HG03045 (cell line): ENCODE measurements around the gene CDC42BPA.
"Not testable (repeated sequence)": the region's sequence is repeated elsewhere in the genome, so short reads cannot be mapped to it uniquely, and the experiment has no call there.

Experiments used
- ATAC-seq: cut with Tn5 transposase; IDR thresholded peaks from one replicate; pipeline ENCODE4 v1.9.1; 2021; ENCODE audit warnings: mild to moderate bottlenecking, moderate library complexity; ENCODE audit not compliant: unreplicated experiment

CDC42BPA gene

DNA sequence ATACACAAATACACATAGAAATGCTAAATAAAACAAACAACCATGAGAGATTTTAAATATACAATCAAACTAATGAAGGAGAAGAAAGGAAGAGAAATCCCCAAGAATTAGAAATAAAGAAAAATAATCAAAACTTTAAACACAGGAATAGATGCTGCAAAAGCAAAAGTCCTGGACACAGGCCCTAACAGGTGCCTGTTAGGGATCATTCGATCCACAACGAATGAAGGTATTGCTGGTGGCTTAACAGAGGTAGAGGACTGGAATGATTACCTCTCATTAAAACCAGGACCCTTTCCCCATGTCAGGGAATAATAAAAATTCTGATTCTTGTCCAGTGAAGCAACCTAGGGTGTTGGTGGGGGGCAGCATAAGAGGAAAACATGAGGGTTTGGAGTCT lies 56.8 kb downstream of the CDC42BPA start:
- ATAC-seq = no peak

DNA sequence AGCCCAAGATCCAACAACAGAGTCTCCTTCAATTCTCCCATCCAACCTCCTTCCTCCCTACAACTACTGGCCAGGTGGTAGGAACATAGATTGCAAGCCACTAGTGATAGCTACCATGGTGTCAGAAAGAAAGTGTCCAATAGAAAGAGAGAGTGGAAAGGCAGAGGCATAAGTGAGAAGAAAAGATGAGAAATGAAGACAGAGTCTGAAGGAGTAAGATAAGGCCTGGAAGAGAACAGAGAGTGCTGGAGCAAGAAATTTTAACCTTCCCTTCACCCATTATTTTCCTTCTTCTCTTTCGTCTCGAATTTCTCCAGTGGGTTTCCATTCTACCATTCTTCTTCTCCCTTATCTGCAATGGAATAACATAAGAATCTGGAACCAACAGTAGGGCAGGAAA lies 57.9 kb downstream of the CDC42BPA start:
- ATAC-seq = no peak

DNA sequence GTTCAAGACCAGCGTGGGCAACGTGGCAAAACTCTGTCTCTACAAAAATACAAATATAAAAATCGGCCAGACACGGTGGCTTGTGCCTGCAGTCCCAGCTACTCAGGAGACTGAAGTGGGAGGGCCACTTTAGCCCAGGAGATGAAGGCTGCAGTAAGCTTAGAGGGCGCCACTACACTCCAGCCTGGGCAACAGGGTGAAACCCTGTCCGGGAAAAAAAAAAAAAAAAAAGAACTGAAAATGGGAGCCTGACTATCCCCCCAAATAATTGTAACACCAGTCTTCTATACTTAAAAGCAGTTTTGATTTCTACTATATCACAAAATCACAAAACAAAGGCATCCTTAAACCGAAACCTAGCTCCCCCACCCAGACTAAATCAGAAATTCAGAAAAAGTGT lies 60.3 kb downstream of the CDC42BPA start:
- no peak for ATAC-seq

DNA sequence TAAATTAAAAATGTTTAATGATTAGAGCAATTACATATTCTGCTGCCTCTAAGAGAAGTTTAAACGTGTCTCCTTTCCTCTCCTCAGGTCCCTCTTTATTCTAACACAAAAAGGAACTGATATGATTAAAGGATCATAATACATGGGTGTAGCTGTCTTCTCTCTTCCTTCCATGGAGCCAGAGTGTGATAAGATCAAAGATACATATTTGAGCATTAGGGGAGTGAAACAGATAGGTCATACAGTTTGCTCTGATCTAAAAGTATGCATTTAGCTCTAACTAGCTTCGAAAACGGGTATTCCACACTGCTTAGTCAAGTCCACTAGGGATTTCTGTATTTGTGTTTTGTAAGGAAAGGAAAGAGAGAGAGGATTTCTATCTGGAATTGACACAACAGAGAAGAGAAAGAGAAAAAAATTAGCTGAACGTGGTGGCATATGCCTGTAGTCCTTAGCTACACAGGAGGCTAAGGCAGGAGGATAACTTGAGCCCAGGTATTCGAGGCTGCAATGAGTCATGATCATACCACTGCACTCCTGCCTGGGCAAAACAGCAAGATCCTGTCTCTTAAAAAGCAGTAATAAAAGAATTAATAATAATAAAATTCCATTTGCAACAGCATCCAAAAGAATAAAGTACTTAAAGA lies 63.1 kb downstream of the CDC42BPA start:
- no peak for ATAC-seq

DNA sequence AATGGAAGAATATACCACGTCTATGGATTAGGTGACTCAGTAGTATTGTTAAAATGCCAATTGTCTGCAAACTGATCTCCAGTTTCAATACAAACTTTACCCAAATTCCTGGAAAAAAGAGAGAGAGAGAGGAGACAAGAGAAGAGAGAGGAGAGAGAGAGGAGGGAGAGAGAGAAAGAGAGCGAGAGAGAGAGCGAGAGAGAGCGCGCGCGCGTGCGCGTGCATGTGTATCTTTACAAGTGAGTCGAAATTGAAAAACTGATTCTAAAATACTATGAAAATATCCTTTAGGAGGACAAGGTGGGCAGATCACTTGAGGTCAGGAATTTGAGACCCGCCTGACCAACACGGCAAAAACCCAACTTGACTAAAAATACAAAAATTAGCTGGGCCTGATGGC lies 65.2 kb downstream of the CDC42BPA start:
- no peak for ATAC-seq

DNA sequence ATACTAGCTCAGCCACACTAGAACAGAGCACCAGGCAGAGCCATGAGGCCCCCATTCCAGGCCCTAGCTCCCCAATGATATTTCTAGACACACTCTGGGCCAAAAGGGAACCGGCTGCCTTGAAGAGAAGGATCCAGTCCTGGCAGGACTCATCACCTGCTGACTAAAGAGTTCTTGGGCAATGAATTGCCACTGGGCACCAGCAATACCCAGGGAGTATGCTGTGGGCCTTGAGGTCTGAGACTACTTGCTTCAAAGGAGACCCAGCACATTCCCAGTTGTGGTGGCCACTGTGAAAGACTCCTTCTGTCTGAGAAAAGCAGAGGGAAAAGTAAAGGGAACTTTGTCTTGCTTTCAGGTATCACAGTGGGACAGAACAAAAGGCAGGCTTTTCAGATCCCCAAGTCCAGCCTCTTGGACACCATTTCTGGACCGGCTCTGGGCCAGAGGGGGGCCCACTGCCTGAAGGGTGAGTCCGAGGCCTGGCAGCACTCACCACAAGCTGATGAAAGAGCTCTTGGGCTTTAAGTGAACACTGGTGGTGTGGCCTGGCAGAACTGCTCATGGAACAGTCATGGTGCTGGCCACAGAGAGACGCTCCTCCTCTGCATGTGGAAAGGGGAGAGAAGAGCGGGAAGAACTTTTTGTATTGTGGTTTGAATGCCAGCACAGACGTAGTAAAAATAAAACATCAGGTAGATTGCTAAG lies 72.5 kb downstream of the CDC42BPA start:
- no peak for ATAC-seq

DNA sequence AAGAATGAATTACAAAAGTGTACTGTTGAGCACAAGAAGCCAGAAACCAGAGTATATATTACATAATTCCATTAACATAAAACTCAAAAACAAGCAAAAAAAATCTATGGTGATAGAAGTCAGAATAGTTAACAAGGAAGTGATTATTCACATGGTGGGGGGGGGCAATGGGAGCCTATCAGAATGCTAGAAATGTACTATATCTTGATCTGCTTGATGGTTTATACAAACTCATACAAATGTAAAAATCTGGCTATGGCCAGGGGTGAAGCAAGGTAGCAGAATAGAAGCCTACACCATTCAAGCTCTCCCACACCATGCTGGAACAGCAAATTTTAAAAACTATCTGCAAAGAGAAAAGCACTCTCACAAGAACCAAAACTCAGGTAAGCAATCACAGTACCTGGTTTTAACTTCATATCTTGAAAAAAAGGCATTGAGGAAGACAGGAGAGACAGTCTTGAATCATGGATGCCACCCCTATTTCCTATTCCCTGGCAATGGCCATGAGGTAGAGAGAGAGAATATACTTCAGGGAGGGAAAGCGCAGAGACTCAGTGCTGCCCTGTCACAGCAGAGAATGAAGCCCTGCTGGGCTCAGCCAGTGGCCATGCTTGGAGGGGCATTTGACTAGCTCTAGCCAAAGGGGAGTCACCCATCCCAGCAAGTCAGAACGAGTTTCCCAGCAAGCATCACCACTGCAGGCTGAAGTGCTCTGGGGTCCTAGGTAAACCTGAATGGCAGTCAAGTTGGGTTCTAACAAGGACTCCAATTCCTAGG lies 73.8 kb downstream of the CDC42BPA start:
- no peak for ATAC-seq

DNA sequence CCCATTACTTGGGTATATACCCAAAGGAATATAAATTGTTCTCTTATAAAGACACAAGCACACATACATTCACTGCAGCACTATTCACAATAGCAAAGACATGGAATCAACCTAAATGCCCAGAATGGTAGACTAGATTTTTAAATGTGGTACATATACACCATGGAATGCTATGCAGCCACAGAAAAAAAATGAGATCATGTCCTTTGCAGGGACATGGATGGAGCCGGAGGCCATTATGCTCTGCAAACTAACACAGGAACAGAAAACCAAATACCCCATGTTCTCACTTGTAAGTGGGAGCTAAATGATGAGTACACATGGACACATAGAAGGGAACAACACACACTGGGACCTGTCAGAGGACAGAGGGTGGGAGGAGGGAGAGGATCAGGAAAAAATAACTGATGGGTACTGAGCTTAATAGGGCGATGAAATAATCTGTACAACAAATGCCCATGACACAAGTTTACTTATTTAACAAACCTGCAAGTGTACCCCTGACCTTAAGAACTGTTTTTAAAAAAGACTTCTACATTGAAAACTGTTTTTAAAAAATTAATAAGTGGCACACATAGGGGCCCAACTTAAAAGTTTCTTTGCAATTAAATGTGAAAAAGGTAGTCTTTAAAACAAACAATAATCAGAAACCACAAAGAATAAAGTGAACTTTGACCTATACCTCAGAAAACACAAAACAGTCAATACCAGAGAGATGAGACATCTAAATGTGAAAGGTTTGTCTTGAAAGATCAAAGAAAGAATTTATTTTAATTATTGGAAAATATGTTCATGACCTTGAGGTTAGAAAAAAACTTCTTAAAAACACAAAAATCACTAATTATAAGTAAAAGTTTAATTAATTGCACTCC lies 75.2 kb downstream of the CDC42BPA start:
- no peak for ATAC-seq

DNA sequence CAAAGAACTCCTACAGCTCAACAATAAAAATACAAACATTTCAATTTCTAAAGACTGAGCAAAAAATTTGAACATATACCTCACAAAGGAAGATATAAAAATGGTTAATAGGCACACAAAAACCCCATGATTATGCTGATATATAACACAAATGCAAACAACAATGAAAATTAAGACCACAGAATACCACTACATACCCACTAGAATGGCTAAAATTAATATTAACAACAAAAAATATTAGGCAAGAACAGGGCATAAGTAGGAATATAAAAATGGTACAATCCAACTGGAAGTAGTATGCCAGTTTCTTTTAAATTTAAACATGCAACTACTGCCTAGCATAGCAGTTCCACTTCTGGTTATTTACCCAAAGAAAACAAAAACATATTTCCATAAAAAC lies 77.3 kb downstream of the CDC42BPA start:
- ATAC-seq = no peak

DNA sequence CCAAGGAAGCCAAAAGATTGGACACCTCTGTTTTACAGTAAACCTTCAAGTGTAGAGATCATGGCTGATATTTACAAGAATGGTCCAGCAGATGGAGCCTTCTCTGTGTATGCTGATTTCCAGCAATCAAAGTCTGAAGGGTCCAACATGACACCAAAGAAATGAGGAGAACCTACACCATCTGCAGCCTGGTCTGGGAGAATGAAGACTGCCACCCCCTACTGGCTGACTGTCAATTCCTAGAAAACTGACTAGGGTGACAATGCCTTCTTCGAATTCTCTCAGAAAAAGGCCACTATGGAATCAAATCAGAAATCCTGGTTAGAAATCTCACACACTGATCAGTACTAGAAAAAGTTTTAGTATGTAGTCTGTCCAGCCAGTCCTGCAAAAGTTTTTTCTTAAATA lies 83.3 kb downstream of the CDC42BPA start:
- ATAC-seq = no peak

DNA sequence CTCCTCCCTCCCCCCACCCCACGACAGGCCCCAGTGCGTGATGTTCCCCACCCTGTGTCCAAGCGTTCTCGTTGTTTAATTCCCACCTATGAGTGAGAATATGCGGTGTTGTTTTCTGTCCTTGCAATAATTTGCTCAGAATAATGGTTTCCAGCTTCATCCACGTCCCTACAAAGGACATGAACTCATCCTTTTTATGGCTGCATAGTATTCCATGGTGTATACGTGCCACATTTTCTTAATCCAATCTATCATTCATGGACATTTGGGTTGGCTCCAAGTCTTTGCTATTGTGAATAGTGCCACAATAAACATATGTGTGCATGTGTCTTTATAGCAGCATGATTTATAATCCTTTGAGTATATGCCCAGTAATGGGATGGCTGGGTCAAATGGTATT lies 87.2 kb downstream of the CDC42BPA start:
- ATAC-seq = not testable (repeated sequence)

DNA sequence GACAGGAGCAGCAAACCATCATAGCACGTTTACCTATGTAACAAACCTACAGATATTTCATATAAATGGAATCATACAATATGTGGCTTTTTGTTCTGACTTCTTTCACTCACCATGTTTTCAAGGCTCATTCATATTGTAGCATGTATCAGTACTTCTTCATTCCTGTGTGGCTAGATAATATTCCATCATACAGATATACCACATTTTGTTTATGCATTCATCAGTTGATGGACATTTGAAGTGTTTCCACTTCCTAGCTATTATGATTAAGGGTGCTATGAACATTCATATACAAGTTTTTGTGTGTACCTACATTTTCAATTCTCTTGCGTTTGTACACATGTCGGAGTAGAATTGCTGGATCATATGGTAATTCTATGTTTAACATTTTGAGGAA lies 90.1 kb downstream of the CDC42BPA start:
- ATAC-seq = no peak

DNA sequence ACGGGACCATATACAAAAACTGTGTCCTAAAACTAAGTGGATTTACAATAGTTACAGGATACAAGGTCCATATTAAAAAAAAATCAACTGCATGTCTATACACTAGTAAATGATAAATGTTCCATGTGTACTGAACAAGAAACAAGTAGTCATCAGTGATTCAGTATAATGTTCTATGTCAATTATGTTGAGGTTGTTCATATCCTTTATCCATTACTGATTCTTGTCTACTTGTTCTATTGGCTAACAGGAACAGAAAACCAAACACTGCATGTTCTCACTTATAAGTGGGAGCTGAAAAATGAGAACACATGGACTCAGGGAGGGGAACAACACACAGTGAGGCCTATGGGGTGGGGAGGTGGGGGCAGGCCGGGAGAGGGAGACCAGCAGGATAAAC lies 90.5 kb downstream of the CDC42BPA start:
- no peak for ATAC-seq

DNA sequence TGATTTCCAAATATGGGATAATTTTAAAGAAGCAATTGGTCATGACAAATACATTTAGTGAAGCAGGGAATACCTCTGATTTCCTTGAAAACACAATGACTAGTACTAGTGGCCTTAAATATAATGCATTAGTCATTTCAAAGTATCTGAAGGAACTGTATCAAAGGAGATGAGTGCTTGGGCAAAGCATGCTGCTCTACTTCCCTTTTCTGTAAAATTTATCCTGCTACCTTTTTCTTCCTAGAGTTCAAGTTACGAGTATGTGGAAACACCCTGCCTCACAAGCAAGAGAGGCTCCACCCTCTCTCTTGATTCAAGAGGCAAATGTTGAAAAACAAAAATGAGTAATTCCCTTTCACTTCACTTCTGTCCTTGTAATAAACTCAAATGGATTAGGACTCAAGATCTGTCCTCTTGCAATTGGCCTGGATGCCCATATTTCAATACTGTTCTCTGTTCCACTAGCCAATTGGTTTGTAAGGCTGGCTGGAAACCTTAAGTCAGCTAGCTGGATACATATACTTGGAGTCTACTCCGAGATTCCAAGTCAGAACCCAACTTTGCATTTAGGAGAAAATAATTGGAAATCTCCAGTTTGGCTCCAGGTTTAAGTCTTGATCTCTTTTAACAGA lies 92.5 kb downstream of the CDC42BPA start:
- ATAC-seq = no peak

DNA sequence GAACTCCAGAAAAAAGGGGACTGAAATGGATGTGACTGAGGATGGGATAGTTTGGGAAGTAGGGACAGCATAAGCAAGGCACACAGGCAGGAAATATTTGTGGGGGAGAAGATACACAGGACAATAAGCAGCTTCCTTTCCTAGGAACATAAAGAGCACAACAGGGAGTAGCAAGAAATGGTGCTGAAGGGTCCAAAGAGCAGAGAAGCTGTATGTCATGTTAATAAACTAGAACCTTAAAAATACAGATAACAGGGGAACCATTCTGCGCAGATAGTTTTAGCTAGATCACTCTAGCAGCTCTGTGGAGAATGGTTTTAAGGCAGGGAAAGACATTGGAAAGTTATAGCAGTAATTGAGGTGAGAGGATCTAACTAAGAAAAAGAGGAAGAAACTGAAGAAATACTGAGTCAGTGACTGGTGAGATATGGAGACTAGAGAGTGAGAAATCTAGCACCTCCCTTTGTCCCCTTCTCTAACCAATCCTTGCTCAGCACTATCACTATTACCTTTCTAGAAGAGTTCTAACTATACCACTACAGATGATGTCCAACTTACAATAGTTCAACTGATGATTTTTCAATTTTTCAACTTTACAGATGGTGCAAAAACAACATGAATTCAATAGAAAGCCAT lies 95.0 kb downstream of the CDC42BPA start:
- ATAC-seq = no peak

DNA sequence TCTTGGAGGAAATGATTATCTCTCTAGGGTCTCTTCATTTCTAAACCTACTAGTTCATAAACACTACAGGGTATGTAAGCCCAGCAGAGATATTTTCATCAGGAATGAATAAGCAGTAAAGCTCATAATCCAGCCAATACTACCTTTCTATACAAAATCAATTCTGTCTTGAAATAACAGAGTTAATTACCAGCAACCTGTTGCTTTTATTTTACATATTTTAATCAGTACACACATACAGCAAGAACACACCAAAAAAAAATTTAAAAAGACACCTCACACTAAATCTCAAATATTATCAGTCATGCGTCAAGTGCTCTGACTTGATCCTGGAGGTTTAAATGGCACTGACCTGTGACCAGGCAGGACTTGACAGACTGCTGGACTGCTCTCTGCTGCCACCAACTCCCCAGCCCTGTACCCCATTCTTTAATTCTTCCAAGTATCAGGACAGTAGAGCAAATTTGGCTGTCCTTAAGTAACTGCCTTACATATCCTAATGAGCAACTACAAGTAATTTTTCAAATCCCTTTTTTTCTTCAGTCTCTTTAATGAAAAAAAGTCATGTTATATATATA lies 98.5 kb downstream of the CDC42BPA start:
- no peak for ATAC-seq

DNA sequence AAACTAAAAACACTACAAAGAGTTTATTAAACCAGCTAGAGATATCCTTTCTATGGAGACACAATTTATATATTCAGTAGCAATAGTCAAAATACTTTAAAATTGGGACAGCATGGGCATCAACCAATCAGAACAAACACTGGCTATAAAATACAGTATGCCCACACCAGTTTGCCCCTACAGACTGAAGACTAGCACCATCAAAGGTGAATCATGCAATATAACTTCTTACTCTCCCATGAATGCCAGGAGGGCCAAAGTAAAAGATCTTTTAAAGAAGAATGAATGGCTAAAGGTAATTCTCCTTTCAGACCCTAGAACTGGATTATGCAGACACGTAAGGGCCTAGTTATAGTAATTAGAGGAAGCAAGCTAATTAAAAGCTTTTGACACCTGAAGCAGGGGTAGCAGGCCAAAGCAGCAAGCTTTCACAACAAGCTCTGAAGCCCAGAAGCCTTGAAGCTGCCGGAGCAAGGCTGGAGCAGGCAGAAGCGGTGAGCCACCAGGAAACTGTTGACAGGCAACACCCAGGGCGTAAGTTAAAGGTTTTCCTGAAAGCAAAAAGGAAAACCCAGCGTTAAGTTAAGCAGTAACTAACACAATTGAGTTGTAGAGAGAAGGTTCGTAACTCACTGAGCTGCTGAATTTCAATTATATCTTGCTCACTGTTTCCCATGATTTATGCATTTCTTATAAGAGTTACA lies 99.3 kb downstream of the CDC42BPA start:
- no peak for ATAC-seq

DNA sequence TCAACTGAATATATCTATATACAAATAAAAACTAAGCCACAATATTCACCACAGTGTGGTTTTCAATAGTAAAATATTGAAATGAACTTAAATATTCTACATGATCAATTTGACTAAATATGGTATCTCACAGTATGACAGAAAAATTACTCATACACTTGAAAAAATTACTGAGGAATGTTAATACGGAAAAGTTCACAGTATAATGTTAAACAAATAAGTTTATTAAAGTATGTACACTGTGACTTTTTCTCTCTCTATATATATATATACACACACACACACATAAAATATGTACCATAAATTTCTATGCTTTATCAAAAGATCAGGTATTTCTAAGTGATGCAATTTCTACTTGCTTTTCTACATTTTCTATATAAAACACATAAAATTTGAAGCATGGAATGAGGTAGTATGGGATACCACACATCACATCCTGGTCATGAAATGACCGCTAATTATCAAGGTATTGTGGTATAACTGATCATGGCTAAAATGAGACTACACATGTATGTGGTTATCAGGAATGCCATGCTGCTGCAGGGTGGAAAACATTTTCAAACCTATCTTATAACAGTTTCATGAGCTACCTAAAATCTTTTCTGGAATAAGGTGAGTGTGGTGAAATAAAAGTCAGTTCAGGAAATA lies 102.3 kb downstream of the CDC42BPA start:
- no peak for ATAC-seq

DNA sequence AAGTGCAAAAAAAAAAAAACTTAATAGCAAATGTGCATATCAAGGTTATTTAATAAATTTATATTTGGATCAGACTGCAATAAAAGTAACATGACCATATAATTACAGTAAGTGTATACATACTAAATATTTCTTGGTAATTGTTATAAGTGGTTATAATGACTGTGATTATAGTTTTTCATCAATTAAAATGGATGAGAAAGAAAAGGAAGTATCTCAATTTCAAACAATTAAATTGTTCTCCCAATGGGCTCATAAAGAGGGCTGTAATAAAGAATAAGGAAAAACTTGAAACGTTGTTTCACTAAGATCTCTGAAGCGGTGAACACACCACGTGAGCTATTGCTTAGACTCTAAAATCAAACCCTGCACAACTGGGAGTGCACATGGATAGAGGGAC lies 104.1 kb downstream of the CDC42BPA start:
- no peak for ATAC-seq
